HepG2 (cell line): Measurements from ENCODE around the gene ISCA2. TPM values are rescaled to one million over a fixed set of nuclear protein-coding genes. Genes with fewer than 3 reads are reported as not detected.

Source experiments
- ATAC-seq: fragments of 200-7000 bp; cut with Tn5 transposase; 3 replicates; pipeline ENCODE4 v1.9.1; 2020; ENCODE audit warnings: mild to moderate bottlenecking, moderate library complexity
- BruUV-seq: library from RNA; stranded (reverse); fragments of 400-500 nt; replicated peaks from 2 replicates; lab custom pipeline; 2021; lab: Mats Ljungman, UMichigan
- CTCF ChIA-PET: fragments of 300-600 bp; formaldehyde crosslinking; extraction: SDS; loops from one replicate; lab custom pipeline; 2021; ENCODE audit warnings: low total read pairs, inconsistent platforms, low intra/inter-chr PET ratio; lab: Yijun Ruan, JAX
- POLR2A ChIA-PET: fragments of 350-600 bp; sonication (Branson Sonifier 250); formaldehyde crosslinking; loops from one replicate; lab custom pipeline; 2020; ENCODE audit warnings: antibody characterized with exemption, inconsistent platforms; lab: Yijun Ruan, JAX
- DNase-seq: peaks from one replicate; pipeline ENCODE4 v3.0.0-alpha.2; 2015; ENCODE audit warnings: low spot score
- FAIRE-seq: peaks from 3 replicates; lab custom pipeline; 2011; peaks lifted over from hg19 to GRCh38; lab: Jason Lieb, UNC
- H2AFZ ChIP-seq: one replicate; pipeline ENCODE4 v1.6.1; 2011; ENCODE audit warnings: low read length, inconsistent platforms
- H3K27ac ChIP-seq: fragments of 300-600 bp; 3 replicates; pipeline ENCODE4 v1.8.0; 2011; ENCODE audit warnings: mixed run types, mild to moderate bottlenecking, mixed read lengths, low read length, inconsistent platforms; ENCODE audit not compliant: insufficient read depth; ENCODE audit errors: extremely low read length
- H3K27me3 ChIP-seq, 2 experiments: fragments of 200-600 bp in 1 of 2; 2 replicates in 1 of 2; 3 replicates in 1 of 2; pipeline versions ENCODE4 v1.6.0 to v1.8.0; 2011; ENCODE audit warnings: low read length in 2 of 2, mild to moderate bottlenecking in 2 of 2, moderate library complexity in 2 of 2, inconsistent platforms in 1 of 2; ENCODE audit not compliant: insufficient read depth in 2 of 2, control insufficient read depth in 1 of 2
- H3K36me3 ChIP-seq, 2 experiments: fragments of 200-600 bp in 1 of 2; replicated peaks in 1 of 2; 2 replicates in 1 of 2; 3 replicates in 1 of 2; pipeline versions ENCODE4 v1.5.1 to v1.8.0; 2011; ENCODE audit warnings: low read length in 2 of 2, inconsistent platforms in 1 of 2; ENCODE audit not compliant: insufficient read depth in 2 of 2, control insufficient read depth in 1 of 2
- H3K4me1 ChIP-seq: 2 replicates; pipeline ENCODE4 v1.5.1; 2012; ENCODE audit warnings: low read length, inconsistent platforms; ENCODE audit not compliant: insufficient read depth
- H3K4me2 ChIP-seq: 2 replicates; pipeline ENCODE4 v1.6.0; 2011; ENCODE audit warnings: low read depth, low read length, inconsistent platforms
- H3K4me3 ChIP-seq, 3 experiments: fragments of 200-600 bp in 1 of 3; sonication (generic), shearing (Covaris generic) in 1 of 3; replicated peaks in 1 of 3; 2 replicates each; pipeline ENCODE4 v1.5.1; 2011 to 2016; ENCODE audit warnings: low read length in 3 of 3, inconsistent platforms in 2 of 3, low read depth in 2 of 3, mild to moderate bottlenecking in 2 of 3, control low read depth in 1 of 3, mixed read lengths in 1 of 3; ENCODE audit not compliant: insufficient read depth in 1 of 3
- H3K79me2 ChIP-seq: one replicate; pipeline ENCODE4 v1.6.1; 2011; ENCODE audit warnings: low read length, inconsistent platforms; ENCODE audit not compliant: insufficient read depth
- H3K9ac ChIP-seq: 2 replicates; pipeline ENCODE4 v1.6.0; 2011; ENCODE audit warnings: mild to moderate bottlenecking, low read depth, low read length, inconsistent platforms; ENCODE audit not compliant: insufficient read depth
- H3K9me3 ChIP-seq: 2 replicates; pipeline ENCODE4 v1.5.1; 2012; ENCODE audit warnings: mild to moderate bottlenecking, low read length
- H4K20me1 ChIP-seq: 2 replicates; pipeline ENCODE4 v1.6.0; 2011; ENCODE audit warnings: inconsistent platforms, mild to moderate bottlenecking, low read length, moderate library complexity; ENCODE audit not compliant: insufficient read depth
- CAMTA2 ChIP-seq: sonication (generic); formaldehyde crosslinking; IDR thresholded peaks from 2 replicates; pipeline ENCODE4 v1.4.0; 2020; ENCODE audit warnings: mild to moderate bottlenecking, missing genetic modification reagents, borderline replicate concordance
- FOXP1 ChIP-seq, 2 experiments: fragments of 450-650 bp in 1 of 2; IDR thresholded peaks; 2 replicates each; pipeline ENCODE4 v1.6.1; 2017 to 2018; ENCODE audit warnings: antibody characterized with exemption in 1 of 2
- NAIF1 ChIP-seq: sonication (generic); formaldehyde crosslinking; IDR thresholded peaks from 2 replicates; pipeline ENCODE4 v1.5.0; 2020; ENCODE audit warnings: mild to moderate bottlenecking, missing genetic modification reagents, borderline replicate concordance
- RAD51 ChIP-seq: fragments of 450-650 bp; IDR thresholded peaks from 2 replicates; pipeline ENCODE4 v1.6.1; 2016; ENCODE audit warnings: borderline replicate concordance
- ZNF296 ChIP-seq: sonication (generic); formaldehyde crosslinking; conservative IDR thresholded peaks from 2 replicates; pipeline ENCODE4 v1.5.0; 2020; ENCODE audit warnings: mild to moderate bottlenecking, missing genetic modification reagents
- WGBS: methylation state at CpG from one replicate; pipeline ENCODE4 v1.1.6; 2017; ENCODE audit warnings: low lambda C conversion rate; 5-methylcytosine and 5-hydroxymethylcytosine counted together
- in situ Hi-C: cut with HindIII; loops from 2 replicates; pipeline ENCODE4 v1.10.0; 2017; ENCODE audit warnings: low pct_unique_long_range_greater_than_20kb; ENCODE audit not compliant: extremely low pct_ligation_motif_present
- intact Hi-C: fragments of 100-400 bp; cut with micrococcal nuclease; formaldehyde crosslinking; loops from one replicate; pipeline ENCODE4 v1.10.0; 2022; ENCODE audit not compliant: unreplicated experiment
- polyA plus RNA-seq, 8 experiments: library from polyadenylated mRNA; depleted of rRNA in 3 of 8; stranded (reverse) in 7 of 8; unstranded in 1 of 8; fragments of >200 nt; fragmentation: Illumina TruSeq in 4 of 8; extraction: Trizol in 4 of 8; gene quantifications; 2 replicates each; pipeline versions ENCODE4 v1.2.1 to v1.2.3, GENCODE V29; 2011 to 2016; ENCODE audit warnings: low read depth in 4 of 8, missing spikeins in 1 of 8, mixed read lengths in 1 of 8; ENCODE audit not compliant: insufficient read depth in 1 of 8
- total RNA-seq, 5 experiments: library from RNA; depleted of rRNA; stranded (reverse); fragments of >200 nt; fragmentation: Illumina TruSeq; extraction: Trizol; gene quantifications; 2 replicates each; pipeline ENCODE4 v1.2.3, GENCODE V29; 2016; ENCODE audit warnings: low read depth in 1 of 5
- TF ChIP-seq, protein P1 (sequence below): IDR thresholded peaks from 2 replicates; pipeline ENCODE4 v1.6.1; 2016; ENCODE audit warnings: low read depth, borderline replicate concordance
- TF ChIP-seq, protein P2 (sequence below): sonication (generic); formaldehyde crosslinking; IDR thresholded peaks from 2 replicates; pipeline ENCODE4 v1.8.0; 2022; ENCODE audit warnings: low read depth, missing genetic modification reagents

Gene ISCA2
- total and polyA plus RNA-seq, 2 of the 13 experiments (the other 11 are each of a cell fraction or from before 2014, with no cell fraction given): 32.1 to 43.4 TPM

DNA sequence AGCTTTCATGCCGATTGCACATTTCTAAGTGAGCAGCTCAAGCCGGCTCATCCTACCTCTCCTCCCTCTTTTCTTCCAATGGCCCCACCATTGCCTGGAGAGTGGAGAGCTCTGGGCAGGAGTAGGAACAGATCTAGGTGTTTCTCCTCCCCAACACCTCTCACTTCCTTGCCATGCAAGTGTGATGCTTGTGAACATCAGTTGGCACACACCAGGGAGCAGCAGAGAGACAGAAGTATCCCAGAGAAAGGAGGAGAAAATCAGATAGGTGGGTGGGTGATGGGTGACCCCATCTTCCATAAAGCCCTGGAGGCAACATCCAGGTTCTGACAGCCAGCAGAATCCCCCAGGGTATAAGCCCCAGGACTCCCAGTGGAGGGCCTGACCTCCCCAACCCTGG, 28.2 kb upstream of the ISCA2 start:
- POLR2A ChIA-PET: no interaction called here

DNA sequence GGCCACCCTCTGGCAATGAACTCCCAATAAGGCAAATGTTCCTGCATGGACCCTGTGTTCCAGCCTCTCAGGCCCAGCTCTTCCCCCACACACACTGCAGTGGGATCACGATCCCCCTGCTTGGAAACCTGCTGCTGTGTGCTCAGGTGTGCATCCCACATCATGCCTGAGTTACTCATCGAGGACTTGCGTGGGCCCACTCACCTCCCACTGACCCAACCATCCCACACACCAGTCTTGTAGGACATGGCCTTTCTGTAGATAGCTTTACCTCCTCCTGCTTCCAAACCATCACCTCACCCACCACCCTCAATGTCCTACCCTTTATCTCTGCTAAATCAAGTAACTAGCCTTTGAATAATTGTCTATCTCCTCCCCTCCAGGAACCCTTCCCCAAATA, 25.1 kb upstream of the ISCA2 start:
- TF ChIP-seq, protein P1, sequence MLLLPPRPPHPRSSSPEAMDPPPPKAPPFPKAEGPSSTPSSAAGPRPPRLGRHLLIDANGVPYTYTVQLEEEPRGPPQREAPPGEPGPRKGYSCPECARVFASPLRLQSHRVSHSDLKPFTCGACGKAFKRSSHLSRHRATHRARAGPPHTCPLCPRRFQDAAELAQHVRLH (CRISPR knock-in tag): no peak
- no peak for TF ChIP-seq ZNF296
- TF ChIP-seq, all 625 proteins: peak for 0
- ChIA-PET POLR2A (no interaction called here), CTCF (no interaction called here)
- ATAC-seq: no peak
- Histone ChIP-seq H3K27ac (no peak overlapping the region), H3K9ac (no peak overlapping the region), H3K4me3 (no peak overlapping the region), H3K36me3 (peaks cover 3 to 11% of the 10 kb centered on the region in 2 experiments; a peak in 2 of 5 replicates), H4K20me1 (no peaks in the 10 kb centered on the region), H3K27me3 (no peaks in the 10 kb centered on the region), H3K9me3 (no peaks in the 10 kb centered on the region), H3K79me2 (no peaks in the 10 kb centered on the region), H2AFZ (no peak overlapping the region), H3K4me1 (no peaks in the 10 kb centered on the region), H3K4me2 (no peak overlapping the region)
- no peak for FAIRE-seq
- intact Hi-C loops: no loop called here
- no TSS peak for BruUV-seq
- in situ Hi-C loops: no loop called here
- 81% methylated on average over 3 of the region's 3 CpGs for WGBS
- DNase-seq: no peak

More for the DNA sequence above, 28.2 kb upstream of the ISCA2 start:
- no peak for FAIRE-seq
- H3K4me3 ChIP-seq: no peak overlapping the region
- intact Hi-C loops: no loop called here
- TF ChIP-seq NAIF1 (no peak), CAMTA2 (CRISPR knock-in tag) (no peak), RAD51 (no peak), FOXP1 (IDR thresholded peaks at IDR 0.05) (no peak), FOXP1 (CRISPR knock-in tag; IDR thresholded peaks at IDR 0.05) (no peak)
- TF ChIP-seq, protein P2, sequence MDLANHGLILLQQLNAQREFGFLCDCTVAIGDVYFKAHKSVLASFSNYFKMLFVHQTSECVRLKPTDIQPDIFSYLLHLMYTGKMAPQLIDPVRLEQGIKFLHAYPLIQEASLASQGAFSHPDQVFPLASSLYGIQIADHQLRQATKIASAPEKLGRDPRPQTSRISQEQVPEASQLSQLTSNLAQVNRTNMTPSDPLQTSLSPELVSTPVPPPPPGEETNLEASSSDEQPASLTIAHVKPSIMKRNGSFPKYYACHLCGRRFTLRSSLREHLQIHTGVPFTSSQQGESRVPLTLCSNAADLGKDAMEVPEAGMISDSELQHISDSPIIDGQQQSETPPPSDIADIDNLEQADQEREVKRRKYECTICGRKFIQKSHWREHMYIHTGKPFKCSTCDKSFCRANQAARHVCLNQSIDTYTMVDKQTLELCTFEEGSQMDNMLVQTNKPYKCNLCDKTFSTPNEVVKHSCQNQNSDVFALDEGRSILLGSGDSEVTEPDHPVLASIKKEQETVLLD: no peak
- TF ChIP-seq, all 625 proteins: peak for 0
- no peaks in the 10 kb centered on the region for H3K79me2 ChIP-seq
- H3K4me1 ChIP-seq: no peaks in the 10 kb centered on the region
- no peak overlapping the region for H3K9ac ChIP-seq
- no peaks in the 10 kb centered on the region for H4K20me1 ChIP-seq
- no TSS peak for BruUV-seq
- no peaks in the 10 kb centered on the region for H3K27me3 ChIP-seq
- DNase-seq: no peak
- H3K36me3 ChIP-seq: no peaks in the 10 kb centered on the region
- H3K4me2 ChIP-seq: no peak overlapping the region
- WGBS: 63% methylated on average over 1 of the region's 2 CpGs
- no peak overlapping the region for H2AFZ ChIP-seq
- CTCF ChIA-PET: no interaction called here
- H3K9me3 ChIP-seq: no peaks in the 10 kb centered on the region
- H3K27ac ChIP-seq: no peak overlapping the region
- ATAC-seq: no peak
- in situ Hi-C loops: no loop called here
